ENCODE measurements around the gene DMXL2.
"Not testable (repeated sequence)": the region's sequence is repeated elsewhere in the genome, so short reads cannot be mapped to it uniquely, and the experiment has no call there.

Gene DMXL2

DNA sequence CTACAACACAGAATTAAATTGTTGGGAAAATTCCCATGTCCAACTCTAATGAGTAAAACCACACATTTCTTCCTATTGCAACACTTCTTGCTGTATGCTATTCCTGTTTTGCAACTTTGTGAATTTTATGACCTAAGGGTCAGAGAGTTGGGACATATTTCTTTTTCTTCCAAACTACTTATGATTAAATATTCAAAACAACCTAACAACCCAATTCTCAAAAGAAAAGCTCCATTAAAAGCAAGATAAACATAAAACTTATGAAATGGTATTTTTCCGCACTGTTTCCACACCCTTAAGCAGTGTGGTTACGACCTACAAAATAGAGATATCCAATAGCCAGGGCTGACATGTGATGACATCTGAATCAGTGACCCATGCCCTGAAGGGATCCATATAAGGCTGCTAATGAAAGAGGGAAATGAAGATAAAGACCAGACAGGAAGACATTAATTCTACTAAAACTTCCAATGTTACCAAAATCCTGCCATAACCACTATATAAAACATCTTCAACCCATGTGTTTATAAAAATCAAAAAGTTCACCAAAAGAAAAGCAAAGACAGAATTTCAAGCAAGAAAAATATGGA, 45.6 kb downstream of the DMXL2 start:
- no peak overlapping the region for H3K4me3 ChIP-seq (ENCODE audit: low read length)
- no peaks in the 10 kb centered on the region for H3K27me3 ChIP-seq (ENCODE audit: control insufficient read depth, insufficient read depth, low read length)
- no peak for DNase-seq (ENCODE audit: low read depth, low spot score)
- no peak overlapping the region for H3K27ac ChIP-seq (ENCODE audit: low read length)
- H3K4me1 ChIP-seq (ENCODE audit: control insufficient read depth, insufficient read depth, low read length): no peaks in the 10 kb centered on the region
- H3K9me3 ChIP-seq (ENCODE audit: control insufficient read depth, insufficient read depth, low read length): no peaks in the 10 kb centered on the region
- WGBS (ENCODE audit: insufficient coverage, insufficient read length): no CpG with 5 or more reads among the region's 2 CpGs
- no peaks in the 10 kb centered on the region for H3K36me3 ChIP-seq (ENCODE audit: control insufficient read depth, insufficient read depth, low read length)

- no peaks in the 10 kb centered on the region for H3K4me1 ChIP-seq (ENCODE audit: control insufficient read depth, insufficient read depth, low read length)
- DNase-seq (ENCODE audit: low read depth, low spot score): no peak
- no peak overlapping the region for H3K27ac ChIP-seq (ENCODE audit: low read length)
- H3K4me3 ChIP-seq (ENCODE audit: low read length): no peak overlapping the region
- no peaks in the 10 kb centered on the region for H3K9me3 ChIP-seq (ENCODE audit: control insufficient read depth, insufficient read depth, low read length)
- WGBS (ENCODE audit: insufficient coverage, insufficient read length): no CpG with 5 or more reads among the region's 1 CpG
- no peaks in the 10 kb centered on the region for H3K36me3 ChIP-seq (ENCODE audit: control insufficient read depth, insufficient read depth, low read length)
- H3K27me3 ChIP-seq (ENCODE audit: control insufficient read depth, insufficient read depth, low read length): no peaks in the 10 kb centered on the region
These were observed 46.2 kb downstream of the DMXL2 start for GRCh38 chr15:51576286-51576850.

- Histone ChIP-seq H3K9me3 (ENCODE audit: control insufficient read depth, insufficient read depth, low read length) (no peaks in the 10 kb centered on the region), H3K4me1 (ENCODE audit: control insufficient read depth, insufficient read depth, low read length) (no peaks in the 10 kb centered on the region), H3K36me3 (ENCODE audit: control insufficient read depth, insufficient read depth, low read length) (no peaks in the 10 kb centered on the region), H3K27ac (ENCODE audit: low read length) (no peak overlapping the region), H3K27me3 (ENCODE audit: control insufficient read depth, insufficient read depth, low read length) (no peaks in the 10 kb centered on the region), H3K4me3 (ENCODE audit: low read length) (no peak overlapping the region)
- no peak for DNase-seq (ENCODE audit: low read depth, low spot score)
- WGBS (ENCODE audit: insufficient coverage, insufficient read length): no CpG with 5 or more reads among the region's 1 CpG
These were observed 46.8 kb downstream of the DMXL2 start for GRCh38 chr15:51575775-51576174.

DNA sequence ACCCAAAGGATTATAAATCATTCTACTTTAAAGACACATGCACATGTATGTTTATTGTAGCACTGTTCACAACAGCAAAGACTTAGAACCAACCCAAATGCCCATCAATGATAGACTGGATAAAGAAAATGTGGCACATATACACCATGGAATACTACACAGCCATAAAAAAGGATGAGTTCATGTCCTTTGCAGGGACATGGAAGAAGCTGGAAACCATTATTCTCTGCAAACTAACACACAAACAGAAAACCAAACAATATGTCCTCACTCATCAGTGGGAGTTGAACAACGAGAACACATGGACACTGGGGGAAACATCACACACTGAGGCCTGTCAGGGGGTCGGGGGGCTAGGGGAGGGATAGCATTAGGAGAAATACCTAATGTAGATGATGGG, 49.2 kb downstream of the DMXL2 start:
- not testable (repeated sequence) for H3K4me3 ChIP-seq (ENCODE audit: low read length); H3K36me3 ChIP-seq (ENCODE audit: control insufficient read depth, insufficient read depth, low read length); DNase-seq (ENCODE audit: low read depth, low spot score); H3K9me3 ChIP-seq (ENCODE audit: control insufficient read depth, insufficient read depth, low read length); H3K27me3 ChIP-seq (ENCODE audit: control insufficient read depth, insufficient read depth, low read length); H3K4me1 ChIP-seq (ENCODE audit: control insufficient read depth, insufficient read depth, low read length); H3K27ac ChIP-seq (ENCODE audit: low read length)
- WGBS (ENCODE audit: insufficient coverage, insufficient read length): no CpG with 5 or more reads among the region's 2 CpGs

- H3K4me3 ChIP-seq (ENCODE audit: low read length); H3K36me3 ChIP-seq (ENCODE audit: control insufficient read depth, insufficient read depth, low read length); H3K27ac ChIP-seq (ENCODE audit: low read length); H3K4me1 ChIP-seq (ENCODE audit: control insufficient read depth, insufficient read depth, low read length); H3K27me3 ChIP-seq (ENCODE audit: control insufficient read depth, insufficient read depth, low read length); H3K9me3 ChIP-seq (ENCODE audit: control insufficient read depth, insufficient read depth, low read length); DNase-seq (ENCODE audit: low read depth, low spot score): not testable (repeated sequence)
- no CpG with 5 or more reads among the region's 18 CpGs for WGBS (ENCODE audit: insufficient coverage, insufficient read length)
These were observed 53.4 kb downstream of the DMXL2 start for GRCh38 chr15:51568939-51569784.

DNA sequence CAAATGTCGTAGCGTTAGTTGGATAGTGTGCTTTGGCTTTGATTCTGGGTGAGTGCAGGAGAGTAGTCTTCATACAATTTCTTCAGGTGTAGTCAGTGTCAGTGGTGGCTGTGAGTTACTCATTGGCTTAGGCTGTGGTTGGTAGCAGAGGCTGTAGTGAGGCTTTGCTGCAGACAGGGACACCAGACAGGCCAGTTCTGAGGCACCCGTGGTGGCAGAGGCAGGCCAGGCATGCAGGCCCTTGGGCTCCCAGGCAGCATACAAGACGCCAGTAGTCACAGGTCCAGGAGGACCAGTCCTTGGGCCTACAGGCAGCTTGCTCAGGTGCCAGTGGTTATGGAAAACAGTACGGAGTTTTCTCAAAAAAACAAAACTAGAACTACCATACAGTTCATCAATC, 61.3 kb downstream of the DMXL2 start:
- H3K27me3 ChIP-seq (ENCODE audit: control insufficient read depth, insufficient read depth, low read length): no peaks in the 10 kb centered on the region
- H3K27ac ChIP-seq (ENCODE audit: low read length): no peak overlapping the region
- no peaks in the 10 kb centered on the region for H3K4me1 ChIP-seq (ENCODE audit: control insufficient read depth, insufficient read depth, low read length)
- H3K36me3 ChIP-seq (ENCODE audit: control insufficient read depth, insufficient read depth, low read length): no peaks in the 10 kb centered on the region
- H3K4me3 ChIP-seq (ENCODE audit: low read length): no peak overlapping the region
- DNase-seq (ENCODE audit: low read depth, low spot score): no peak
- WGBS (ENCODE audit: insufficient coverage, insufficient read length): no CpG with 5 or more reads among the region's 5 CpGs
- no peaks in the 10 kb centered on the region for H3K9me3 ChIP-seq (ENCODE audit: control insufficient read depth, insufficient read depth, low read length)

GRCh38 chr15:51558876-51559275, 63.7 kb downstream of the DMXL2 start:
- Histone ChIP-seq H3K4me1 (ENCODE audit: control insufficient read depth, insufficient read depth, low read length) (no peaks in the 10 kb centered on the region), H3K27ac (ENCODE audit: low read length) (no peak overlapping the region), H3K4me3 (ENCODE audit: low read length) (no peak overlapping the region), H3K27me3 (ENCODE audit: control insufficient read depth, insufficient read depth, low read length) (no peaks in the 10 kb centered on the region), H3K9me3 (ENCODE audit: control insufficient read depth, insufficient read depth, low read length) (no peaks in the 10 kb centered on the region), H3K36me3 (ENCODE audit: control insufficient read depth, insufficient read depth, low read length) (no peaks in the 10 kb centered on the region)
- no CpG with 5 or more reads among the region's 3 CpGs for WGBS (ENCODE audit: insufficient coverage, insufficient read length)
- no peak for DNase-seq (ENCODE audit: low read depth, low spot score)

GRCh38 chr15:51558411-51558810, 64.2 kb downstream of the DMXL2 start:
- no peak overlapping the region for H3K27ac ChIP-seq (ENCODE audit: low read length)
- no peak overlapping the region for H3K4me3 ChIP-seq (ENCODE audit: low read length)
- DNase-seq (ENCODE audit: low read depth, low spot score): no peak
- H3K4me1 ChIP-seq (ENCODE audit: control insufficient read depth, insufficient read depth, low read length): no peaks in the 10 kb centered on the region
- no peaks in the 10 kb centered on the region for H3K36me3 ChIP-seq (ENCODE audit: control insufficient read depth, insufficient read depth, low read length)
- WGBS (ENCODE audit: insufficient coverage, insufficient read length): no CpG with 5 or more reads among the region's 3 CpGs
- H3K27me3 ChIP-seq (ENCODE audit: control insufficient read depth, insufficient read depth, low read length): no peaks in the 10 kb centered on the region
- H3K9me3 ChIP-seq (ENCODE audit: control insufficient read depth, insufficient read depth, low read length): no peaks in the 10 kb centered on the region

DNA sequence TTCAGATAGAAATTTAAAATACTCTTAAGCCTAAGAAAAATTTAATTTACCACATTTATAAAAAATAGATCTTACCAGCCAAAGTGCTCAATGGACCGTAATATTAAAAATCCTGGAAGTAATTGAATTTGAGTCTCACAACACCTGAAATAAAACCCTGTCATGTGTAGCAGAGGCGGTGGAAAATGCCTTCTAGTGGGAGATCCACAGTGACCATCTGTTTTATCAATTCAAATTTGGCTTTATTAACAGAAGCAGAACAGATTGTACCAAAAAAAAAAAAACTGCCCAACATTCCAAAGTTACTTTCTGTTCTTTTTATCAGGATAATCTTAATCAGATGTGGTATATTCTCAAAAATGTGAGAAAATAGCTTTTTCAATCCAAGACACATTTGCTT, 71.7 kb downstream of the DMXL2 start:
- Histone ChIP-seq H3K9me3 (ENCODE audit: control insufficient read depth, insufficient read depth, low read length) (no peaks in the 10 kb centered on the region), H3K4me3 (ENCODE audit: low read length) (no peak overlapping the region), H3K27ac (ENCODE audit: low read length) (no peak overlapping the region), H3K27me3 (ENCODE audit: control insufficient read depth, insufficient read depth, low read length) (no peaks in the 10 kb centered on the region), H3K4me1 (ENCODE audit: control insufficient read depth, insufficient read depth, low read length) (no peaks in the 10 kb centered on the region), H3K36me3 (ENCODE audit: control insufficient read depth, insufficient read depth, low read length) (no peaks in the 10 kb centered on the region)
- no CpG with 5 or more reads among the region's 2 CpGs for WGBS (ENCODE audit: insufficient coverage, insufficient read length)
- no peak for DNase-seq (ENCODE audit: low read depth, low spot score)

GRCh38 chr15:51547656-51548055, 74.9 kb downstream of the DMXL2 start:
- no peaks in the 10 kb centered on the region for H3K36me3 ChIP-seq (ENCODE audit: control insufficient read depth, insufficient read depth, low read length)
- no peaks in the 10 kb centered on the region for H3K27me3 ChIP-seq (ENCODE audit: control insufficient read depth, insufficient read depth, low read length)
- H3K4me3 ChIP-seq (ENCODE audit: low read length): no peak overlapping the region
- WGBS (ENCODE audit: insufficient coverage, insufficient read length): no CpG with 5 or more reads among the region's 2 CpGs
- DNase-seq (ENCODE audit: low read depth, low spot score): no peak
- no peaks in the 10 kb centered on the region for H3K9me3 ChIP-seq (ENCODE audit: control insufficient read depth, insufficient read depth, low read length)
- no peak overlapping the region for H3K27ac ChIP-seq (ENCODE audit: low read length)
- no peaks in the 10 kb centered on the region for H3K4me1 ChIP-seq (ENCODE audit: control insufficient read depth, insufficient read depth, low read length)

All from iPS DF 6.9 (cell line).